Stimulated activated CD8-positive, alpha-beta memory T cell treated with anti-CD3 and anti-CD28 coated beads, Interleukin-7, amount 100 ng/mL, for 24 hours (primary cell): ENCODE results near the gene WFDC6.
"Not testable (repeated sequence)": the region's sequence is repeated elsewhere in the genome, so short reads cannot be mapped to it uniquely, and the experiment has no call there.

ENCODE experiments used
- DNase-seq: peaks from one replicate; pipeline ENCODE4 v3.0.0-alpha.2; 2020; ENCODE audit warnings: low read depth

WFDC6 gene

DNA sequence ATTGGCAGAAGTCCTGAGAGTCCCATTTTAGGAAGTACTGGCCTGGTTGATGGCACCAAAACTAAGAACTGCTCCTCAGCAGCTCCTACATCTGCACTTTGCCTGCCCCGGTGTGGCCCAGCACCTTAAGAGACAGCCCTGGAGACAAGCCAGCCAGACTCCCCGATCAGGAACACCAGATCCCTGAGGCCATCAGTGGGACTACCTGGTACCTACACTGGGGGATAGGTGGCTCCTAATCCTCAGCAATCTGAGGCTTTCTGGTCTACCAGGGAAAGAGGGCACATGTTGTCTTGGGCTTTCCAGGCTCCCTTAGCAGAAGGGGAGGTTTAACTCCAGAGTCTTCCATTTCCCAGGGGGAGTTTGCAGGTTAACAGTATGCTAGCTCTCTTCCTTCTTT, at the start of gene WFDC6:
Gene WFDC6, minus strand, starts transcription at position 101 of the 400 bp plus-strand sequence. Its CDS starts 75 bp downstream, at position 26.
- DNase-seq = no peak

DNA sequence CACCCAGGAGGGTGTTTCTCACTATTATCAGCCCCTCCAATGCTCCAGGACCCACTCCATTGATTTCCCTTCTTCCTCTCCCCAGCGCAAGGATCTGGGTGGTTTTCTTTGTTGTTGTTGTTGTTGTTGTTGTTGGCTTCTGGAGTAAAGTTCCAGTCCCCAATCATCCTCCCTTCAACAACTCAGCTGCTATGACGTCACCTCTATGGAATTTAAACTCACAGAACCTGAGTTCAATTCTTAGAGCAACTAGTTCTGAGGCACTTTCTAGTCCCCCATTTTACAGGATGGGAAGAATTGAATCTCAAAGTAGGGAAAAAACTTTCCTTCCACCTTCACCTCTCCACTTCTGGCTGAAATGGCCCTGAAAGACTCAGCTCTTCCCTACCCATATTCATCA, 49.5 kb upstream of the WFDC6 start:
- no peak for DNase-seq

DNA sequence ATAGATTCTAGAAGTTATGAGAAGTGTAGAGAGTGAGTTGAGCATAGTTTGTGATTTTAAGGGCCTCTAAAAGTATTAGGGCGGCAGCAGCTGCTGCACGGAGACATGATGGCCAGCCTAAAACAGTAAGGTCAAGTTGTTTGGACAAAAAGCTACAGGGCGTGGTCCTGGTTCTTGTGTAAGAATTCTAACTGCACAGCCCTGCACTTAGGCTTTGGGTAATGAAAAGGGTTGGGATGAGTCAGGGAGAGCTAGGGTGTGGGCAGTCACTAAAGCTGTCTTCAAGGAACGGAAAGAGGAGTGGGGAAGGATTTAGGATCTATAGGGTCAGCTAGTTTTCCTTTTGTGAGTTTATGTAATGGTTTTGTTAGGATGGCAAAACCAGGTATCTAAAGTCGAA, 46.7 kb upstream of the WFDC6 start:
- DNase-seq = not testable (repeated sequence)

DNA sequence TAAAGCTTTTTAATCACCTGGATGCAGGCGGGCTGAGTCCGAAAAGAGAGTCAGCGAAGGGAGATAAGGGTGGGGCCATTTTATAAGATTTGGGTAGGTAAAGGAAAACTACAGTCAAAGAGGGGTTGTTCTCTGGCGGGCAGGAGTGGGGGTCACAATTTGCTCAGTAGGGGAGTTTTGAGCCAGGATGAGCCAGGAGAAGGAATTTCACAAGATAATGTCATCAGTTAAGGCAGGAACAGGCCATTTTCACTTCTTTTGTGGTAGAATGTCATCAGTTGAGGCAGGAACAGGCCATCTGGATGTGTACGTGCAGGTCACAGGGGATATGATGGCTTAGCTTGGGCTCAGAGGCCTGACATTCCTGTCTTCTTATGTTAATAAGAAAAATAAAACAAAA, 45.0 kb upstream of the WFDC6 start:
- DNase-seq = not testable (repeated sequence)

DNA sequence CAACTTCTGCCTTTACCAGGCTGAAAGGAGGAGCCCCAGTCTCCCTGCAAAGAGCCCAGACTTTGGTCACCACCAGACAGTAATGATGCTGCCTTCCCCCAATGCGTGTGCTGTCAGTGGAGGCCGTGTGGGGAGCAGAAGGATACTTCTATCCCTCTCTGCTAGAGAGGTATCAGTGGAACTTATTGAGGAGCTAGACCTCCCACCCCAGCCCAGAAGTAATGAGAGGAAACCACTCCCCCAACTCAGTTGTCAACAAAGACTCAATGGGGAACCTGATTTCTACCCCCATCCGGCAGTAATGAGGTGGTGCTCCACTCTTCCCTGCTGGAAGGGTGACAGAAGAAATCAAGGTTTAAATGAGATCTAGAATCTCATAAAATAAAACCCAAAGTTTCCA, 44.2 kb upstream of the WFDC6 start:
- DNase-seq = no peak

DNA sequence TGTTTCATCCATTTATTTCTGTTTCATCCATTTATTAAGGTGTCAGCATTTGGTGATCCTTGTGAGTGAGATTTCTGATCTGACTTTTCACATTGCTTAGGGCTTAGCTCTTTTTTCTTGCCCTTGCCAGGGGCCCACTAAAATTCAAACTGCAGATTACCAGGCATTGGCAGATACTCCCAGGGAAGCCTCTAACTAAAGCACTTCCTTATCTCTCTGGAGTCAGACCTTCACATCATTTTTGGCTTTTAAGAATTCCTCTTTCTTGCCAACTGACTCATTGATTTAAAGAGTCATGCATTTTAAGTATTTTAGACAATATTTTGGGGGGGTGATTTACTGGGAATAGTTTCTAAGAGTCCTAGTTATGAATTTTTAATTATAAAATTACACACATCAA, 42.4 kb upstream of the WFDC6 start:
- no peak for DNase-seq

DNA sequence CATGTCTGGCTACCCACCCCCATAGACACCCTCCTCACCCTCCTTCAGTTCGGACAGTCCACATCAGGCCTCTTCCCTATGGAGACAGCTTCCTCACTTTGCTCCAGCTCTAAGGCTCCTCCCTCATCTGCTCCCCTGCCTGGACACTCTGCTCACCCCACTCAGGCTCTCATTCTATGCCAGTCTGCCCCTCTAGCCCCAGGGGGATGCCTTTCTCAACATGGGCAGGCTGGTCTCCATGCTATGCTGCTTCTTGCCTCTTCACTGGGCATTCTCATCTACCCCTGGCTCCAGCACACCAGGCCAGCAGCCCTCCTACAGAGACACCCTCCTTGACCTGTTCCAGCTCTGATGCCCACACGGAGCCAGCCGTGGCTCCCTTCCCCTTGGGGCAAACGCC, 39.9 kb upstream of the WFDC6 start, which contains the start of gene WFDC8:
Gene WFDC8, minus strand, starts transcription at position 101 of the 400 bp plus-strand sequence. Its CDS starts 37 bp downstream, at position 64.
- no peak for DNase-seq

DNA sequence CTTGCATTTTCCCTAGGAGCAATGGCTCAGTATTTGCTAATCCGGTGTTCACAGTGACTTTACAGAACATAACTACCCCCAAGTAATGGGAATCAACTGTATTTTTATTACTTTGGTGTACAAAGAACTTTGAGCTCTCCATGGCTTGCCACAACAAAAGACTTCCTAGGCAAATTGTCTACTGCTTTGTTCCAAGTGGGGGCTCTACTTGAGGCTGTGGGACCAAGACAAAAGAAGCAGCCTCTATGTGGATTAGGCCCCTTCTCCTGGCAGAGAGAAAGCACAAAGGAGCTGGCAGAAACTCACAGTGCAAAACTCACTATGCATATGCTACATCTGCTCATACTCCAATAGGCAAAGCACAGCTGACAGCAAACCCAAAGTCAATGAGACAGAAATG, 38.9 kb upstream of the WFDC6 start:
- no peak for DNase-seq

DNA sequence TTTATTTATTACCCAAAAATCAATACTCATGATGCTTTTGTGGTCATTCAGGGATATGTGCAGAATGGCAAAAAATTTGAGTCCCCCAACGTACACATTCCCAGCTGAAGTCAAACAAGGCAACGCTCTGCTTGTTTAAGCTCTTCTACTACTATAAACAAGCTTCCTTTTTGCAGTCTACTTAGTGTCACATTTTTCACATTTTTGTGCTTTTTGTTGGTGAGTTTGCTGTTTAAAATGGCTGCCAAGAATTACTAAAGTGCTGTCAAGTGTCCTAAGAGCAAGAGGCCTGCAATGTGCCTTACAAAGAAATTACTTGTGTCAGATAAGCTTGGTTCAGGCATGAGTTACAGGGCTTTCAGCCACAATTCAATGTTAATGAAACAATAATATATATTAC, 37.7 kb upstream of the WFDC6 start:
- DNase-seq = no peak

DNA sequence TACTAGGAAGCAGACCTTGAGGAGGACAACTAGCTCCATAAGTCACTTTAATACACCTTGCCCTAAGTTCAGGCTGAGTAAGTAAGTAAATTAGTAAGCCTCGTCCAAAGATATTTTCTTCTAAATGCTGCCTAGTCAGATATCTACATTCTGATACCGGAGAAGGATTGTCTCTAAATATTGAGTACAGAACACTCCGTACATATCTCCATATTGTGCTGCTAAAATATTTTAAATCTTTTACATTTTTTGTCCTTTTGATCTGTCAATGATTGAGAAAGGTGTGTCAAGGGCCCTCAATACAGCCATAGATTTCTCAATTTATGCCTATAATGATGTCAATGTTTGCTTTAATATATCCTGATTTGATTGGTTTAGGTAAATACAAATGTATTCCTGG, 36.6 kb upstream of the WFDC6 start:
- no peak for DNase-seq

DNA sequence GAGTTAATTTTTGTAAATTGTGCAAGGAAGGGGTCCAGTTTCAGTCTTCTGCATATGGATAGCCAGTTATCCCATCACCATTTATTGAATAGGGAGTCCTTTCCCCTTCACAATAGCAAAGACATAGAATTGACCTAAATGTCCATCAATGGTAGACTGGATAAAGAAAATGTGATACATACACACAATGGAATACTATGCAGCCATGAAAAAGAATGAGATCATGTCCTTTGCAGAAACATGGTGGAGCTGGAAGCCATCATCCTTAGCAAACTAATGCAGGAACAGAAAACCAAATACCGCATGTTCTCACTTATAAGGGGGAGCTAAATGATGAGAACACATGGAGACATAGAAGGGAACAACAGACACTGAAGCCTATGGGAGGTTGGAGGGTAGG, 30.4 kb upstream of the WFDC6 start:
- not testable (repeated sequence) for DNase-seq

DNA sequence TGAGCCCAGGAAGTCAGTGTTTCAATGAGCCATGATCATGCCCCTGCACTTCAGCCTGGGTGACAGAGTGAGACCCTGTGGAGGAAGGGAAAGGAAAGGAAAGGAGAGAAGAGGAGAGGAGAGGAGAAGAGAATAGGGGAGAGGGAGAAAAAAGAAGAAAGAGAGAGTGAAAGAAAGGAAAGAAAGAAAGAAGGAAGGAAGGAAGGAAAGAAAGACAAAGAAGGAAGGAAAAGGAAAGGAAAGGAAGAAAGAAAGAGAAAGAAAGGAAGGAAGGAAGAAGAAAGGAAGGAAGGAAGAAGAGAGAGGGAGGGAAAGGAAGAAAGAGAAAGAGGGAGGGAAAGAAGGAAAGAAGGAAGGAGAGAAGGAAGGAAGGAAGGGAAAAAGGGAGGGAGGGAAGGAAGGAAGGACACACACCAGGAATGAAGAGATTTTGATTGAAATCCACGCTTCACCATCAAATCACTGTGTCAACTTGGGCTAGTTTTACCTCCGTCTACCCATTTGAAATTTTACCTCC, 25.5 kb upstream of the WFDC6 start:
- no peak for DNase-seq

DNA sequence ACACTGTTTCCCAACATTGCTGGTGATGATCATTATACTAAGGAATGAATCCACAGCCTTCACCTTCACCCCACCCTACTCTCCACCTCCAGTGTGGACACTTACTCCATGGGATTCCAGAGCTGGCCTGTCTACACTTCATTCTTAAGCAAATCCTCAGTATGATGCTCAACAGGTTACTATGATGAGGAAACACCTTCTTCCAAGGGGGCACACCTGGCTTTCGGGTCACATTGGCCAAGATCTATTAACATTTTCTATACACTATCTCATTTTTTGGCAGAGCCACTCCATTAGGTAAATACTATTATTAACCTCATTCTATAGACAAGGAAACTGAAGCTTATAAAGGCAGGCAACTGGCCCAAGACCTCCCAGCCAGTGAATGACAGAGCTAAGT, 15.9 kb upstream of the WFDC6 start:
- no peak for DNase-seq

DNA sequence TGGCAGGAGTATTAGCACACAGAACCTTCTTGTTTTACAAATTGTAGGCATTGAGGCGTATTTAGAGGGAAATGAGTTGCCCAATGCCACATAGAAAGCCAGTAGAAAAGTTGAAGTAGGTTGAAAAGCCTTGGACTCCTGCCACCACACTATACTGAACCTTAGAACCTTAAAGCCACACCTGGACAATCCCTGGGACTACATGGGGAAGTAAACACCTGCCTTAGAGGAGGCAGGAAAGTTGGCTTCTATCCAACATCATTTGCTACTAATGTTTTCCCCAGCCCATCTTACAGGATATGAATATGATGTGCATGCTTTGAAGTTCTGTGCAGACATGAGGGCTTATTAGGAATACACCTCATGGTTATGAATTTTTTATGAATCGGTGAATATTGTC, 13.2 kb upstream of the WFDC6 start:
- no peak for DNase-seq

DNA sequence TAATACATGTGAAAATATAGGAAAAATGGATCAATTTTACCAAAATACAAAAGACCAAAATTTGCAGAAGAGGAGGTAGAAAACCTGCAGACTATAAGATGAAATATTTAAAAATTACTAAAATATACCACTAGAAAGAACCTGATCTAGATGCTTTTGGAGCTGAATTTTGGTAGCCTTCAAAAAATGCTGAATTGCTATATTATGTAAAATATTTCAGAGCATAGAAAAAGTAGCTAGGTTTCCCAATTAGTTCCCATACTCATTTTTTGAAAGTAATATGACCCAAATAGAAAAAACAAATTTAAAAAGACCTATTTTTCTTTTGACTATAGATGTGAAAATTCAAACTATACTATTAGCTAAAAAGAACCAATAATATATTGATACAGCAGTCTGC, 11.5 kb upstream of the WFDC6 start:
- DNase-seq = no peak

DNA sequence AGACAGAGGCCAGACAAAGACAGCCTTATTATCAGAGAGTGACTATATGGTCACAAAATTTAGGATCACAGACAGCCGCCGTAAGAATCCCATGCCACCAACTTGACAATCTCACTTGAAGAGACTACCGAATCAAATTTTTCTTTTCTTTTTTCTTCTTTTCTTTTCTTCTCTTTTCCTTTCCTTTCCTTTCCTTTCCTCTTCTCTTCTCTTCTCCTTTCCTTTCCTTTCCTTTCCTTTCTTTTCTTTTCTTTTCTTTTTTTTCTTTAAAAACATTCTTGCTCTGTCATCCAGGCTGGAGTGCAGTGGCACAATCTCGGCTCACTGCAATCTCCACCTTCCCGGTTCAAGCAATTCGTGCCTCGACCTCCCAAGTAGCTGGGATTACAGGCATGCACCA, 9.1 kb upstream of the WFDC6 start:
- no peak for DNase-seq

DNA sequence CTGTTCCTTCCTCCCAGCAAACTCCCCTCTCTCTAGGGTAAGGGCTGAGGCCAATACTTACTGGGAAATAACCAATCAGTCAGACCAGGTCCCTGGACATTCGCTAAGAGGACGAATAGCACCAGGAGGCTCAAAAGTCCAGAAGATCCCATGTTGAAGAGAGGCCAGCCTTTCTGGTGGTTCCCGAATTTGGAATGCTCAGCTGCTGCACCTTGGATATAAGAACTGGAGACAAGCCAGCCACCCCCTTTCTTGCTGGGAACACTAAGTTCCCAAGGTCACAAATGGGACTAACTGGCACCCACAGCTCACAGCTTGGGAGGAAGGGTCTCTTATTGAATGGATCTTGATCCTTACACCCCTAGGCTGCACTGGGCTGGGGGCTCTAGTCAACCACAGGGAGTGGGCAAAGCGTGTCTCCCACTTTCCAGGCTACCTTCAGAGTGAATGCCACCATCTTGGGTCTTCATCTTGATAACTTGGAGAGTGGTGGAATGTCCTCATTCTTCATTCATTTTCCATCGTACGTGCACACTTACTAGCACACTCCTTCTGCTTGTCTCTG, 8.0 kb upstream of the WFDC6 start, which contains the start of gene EPPIN:
Gene EPPIN, minus strand, starts transcription at position 196 of the 565 bp plus-strand sequence. Its CDS starts 44 bp downstream, at position 152.
- DNase-seq = no peak

DNA sequence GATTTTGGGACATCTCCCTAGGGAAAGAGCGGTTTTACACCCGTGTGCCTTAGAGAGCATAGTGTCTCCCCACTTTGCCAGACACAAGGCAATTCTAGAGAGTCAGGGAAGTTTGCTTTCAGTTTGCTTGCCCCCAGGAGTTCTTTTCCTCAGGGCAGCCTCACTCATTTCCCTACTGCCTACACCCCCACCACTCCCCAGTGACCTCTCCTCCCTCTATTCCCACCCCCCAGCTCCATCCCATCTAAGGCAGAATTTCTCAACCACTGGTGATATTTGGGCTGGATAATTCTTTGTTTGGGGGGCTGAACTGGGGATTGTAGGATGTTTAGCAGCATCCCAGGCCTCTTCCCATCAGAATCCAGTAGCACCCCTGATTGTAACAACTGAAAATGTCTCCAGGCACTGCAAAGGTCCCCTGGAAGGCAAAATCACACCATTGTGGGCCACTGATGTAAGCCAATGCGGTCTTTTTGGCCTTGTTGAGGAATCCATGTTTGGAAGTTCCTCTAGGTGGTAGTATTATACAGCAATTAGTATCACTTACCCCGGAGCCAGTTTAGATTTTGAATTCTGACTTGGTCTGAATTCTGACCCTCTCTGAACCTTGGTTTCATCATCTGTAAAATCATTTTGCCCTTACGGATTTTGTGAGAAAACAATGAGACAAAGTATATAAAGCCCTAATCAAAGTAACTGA, 6.6 kb upstream of the WFDC6 start:
- no peak for DNase-seq

DNA sequence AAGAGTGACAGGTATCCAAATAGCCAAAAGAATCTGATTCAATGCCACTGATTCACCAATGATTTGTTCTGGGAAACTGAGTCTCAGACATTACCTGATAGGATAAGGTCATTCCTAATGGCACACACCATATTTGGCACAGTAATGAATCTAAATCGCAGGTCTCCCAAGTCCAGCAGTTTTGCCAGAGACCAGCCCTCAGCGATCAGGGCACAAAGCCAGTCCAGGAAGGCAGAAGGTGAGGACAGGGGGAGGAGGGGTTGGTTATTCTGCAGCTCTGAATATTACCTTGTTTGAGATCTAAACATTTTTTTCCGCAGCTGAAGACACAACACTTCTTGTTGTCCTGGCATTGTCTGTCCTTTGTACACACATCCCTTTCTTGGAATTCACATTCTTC, 6.1 kb upstream of the WFDC6 start:
- no peak for DNase-seq

DNA sequence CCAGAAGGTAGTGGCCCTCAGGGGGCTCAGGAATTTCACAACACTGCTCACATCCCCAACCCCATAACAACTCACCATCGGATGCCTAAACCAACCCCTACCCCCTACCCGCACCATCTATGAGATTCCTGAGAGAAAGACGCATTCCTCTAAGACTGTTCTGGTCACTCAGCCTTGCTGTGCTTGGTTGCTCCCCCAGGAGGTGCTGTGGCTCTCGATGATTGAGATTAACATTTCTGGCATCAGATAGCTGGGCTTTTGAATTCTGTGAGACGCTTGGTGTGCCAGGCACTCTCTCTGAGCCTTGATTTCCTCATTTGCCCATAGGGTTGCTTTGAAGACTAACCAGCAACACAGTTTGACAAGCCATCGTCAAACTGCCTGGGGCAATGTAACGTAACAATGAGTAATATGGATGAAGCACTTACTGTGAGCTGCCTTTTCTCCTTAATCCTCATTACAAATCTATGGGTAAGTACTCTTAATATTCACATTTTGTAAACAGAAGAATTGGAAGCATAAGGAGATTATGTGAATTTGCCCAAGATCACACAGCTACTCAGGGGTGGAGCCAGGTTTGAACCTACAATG, 978 bp downstream of the WFDC6 start:
- DNase-seq = no peak

DNA sequence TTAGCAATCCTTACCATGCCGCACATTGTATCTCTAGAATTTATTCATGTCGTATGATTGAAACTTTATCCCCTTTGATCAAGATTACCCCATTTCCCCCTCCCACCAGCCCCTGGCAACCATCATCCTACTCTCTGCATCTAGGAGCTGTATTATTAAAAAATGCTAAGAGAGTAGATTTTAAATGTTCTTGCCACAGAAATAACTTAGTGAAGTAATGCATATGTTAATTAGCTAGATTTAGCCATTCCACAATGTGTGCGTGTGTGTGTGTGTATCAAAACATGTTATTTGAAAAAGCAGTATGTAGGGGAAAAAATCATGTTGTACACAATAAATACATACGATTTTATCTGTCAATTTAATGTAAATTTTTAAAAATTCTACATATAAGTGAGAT, 12.0 kb downstream of the WFDC6 start:
- no peak for DNase-seq

DNA sequence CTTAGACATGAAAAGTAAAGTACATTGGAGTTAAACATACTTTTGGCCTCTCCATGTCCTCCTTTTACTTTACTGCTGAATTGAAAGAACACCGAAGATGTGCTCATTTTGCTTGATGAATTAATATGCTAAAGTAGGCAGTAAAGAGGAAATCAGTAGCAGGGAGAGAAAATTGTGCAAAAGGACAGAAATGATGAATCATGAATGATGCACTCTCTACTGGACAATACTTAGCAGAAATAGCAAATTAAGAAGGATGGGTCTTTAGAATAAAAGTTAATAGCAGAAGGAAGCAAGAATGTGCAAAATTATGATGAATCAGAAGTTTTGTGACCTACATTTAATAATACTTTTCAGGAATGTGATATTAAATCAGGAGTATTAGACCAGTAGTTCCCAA, 15.5 kb downstream of the WFDC6 start:
- DNase-seq = no peak

DNA sequence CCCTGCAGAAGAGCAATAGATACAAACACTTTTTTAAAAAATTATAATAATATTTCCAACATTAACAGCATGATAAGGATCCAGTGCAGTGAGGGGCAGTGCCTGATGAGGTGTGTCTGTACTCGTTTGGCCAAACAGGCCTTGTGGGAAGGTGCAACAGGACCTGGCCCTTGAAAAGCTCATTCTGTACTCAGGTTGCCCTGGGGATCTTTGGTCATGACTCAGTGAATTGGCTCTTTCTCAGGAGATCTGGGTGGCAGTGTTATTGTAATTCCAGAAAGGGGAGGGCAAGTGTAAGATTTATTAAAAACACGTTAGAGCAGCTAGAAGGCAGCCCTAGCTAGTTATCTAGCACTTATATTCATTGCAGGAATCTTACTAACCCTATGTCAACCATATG, 21.0 kb downstream of the WFDC6 start:
- DNase-seq = no peak
